HL-60 (cell line): ENCODE results near the gene TRPM1.

Source experiments
- DNase-seq, 2 experiments: peaks; one replicate each; pipeline ENCODE4 v3.0.0-alpha.2; 2010 to 2020; ENCODE audit warnings: low read depth in 1 of 2, low spot score in 1 of 2
- H3K27ac ChIP-seq: fragments of 250-450 bp; sonication (Bioruptor Pico); replicated peaks from 2 replicates; pipeline ENCODE4 v1.5.1; 2020; ENCODE audit warnings: mild to moderate bottlenecking, moderate library complexity
- H3K27me3 ChIP-seq: fragments of 250-450 bp; sonication (Bioruptor Pico); 2 replicates; pipeline ENCODE4 v1.5.1; 2021; ENCODE audit warnings: mild to moderate bottlenecking, moderate library complexity; ENCODE audit not compliant: insufficient read depth, poor library complexity, severe bottlenecking
- H3K4me3 ChIP-seq: replicated peaks from 2 replicates; pipeline ENCODE4 v1.5.1; 2011; ENCODE audit warnings: mild to moderate bottlenecking, control low read depth, low read length; ENCODE audit not compliant: insufficient read depth
- CTCF ChIP-seq: IDR thresholded peaks from one replicate; pipeline ENCODE4 v1.5.1; 2011; ENCODE audit warnings: low read length, control low read depth, inconsistent platforms; ENCODE audit not compliant: insufficient read depth
- GABPA ChIP-seq: IDR thresholded peaks from 2 replicates; pipeline ENCODE4 v1.6.1; 2012; ENCODE audit warnings: low read depth
- POLR2AphosphoS5 ChIP-seq: IDR thresholded peaks from 2 replicates; pipeline ENCODE4 v1.6.1; 2012; ENCODE audit warnings: low read depth
- REST ChIP-seq: IDR thresholded peaks from 2 replicates; pipeline ENCODE4 v1.6.1; 2012; ENCODE audit warnings: low read depth; ENCODE audit not compliant: insufficient replicate concordance
- SPI1 ChIP-seq: IDR thresholded peaks from 2 replicates; pipeline ENCODE4 v1.6.1; 2012; ENCODE audit warnings: low read depth, mild to moderate bottlenecking, borderline replicate concordance

Gene TRPM1

GRCh38 chr15:31037731-31038477 lies 63.6 kb downstream of the TRPM1 start:
- H3K27ac ChIP-seq = no peak overlapping the region
- H3K4me3 ChIP-seq = no peak overlapping the region
- DNase-seq = no peak
- no peaks in the 10 kb centered on the region for H3K27me3 ChIP-seq
- TF ChIP-seq REST (no peak), GABPA (no peak), SPI1 (no peak), CTCF (no peak), POLR2AphosphoS5 (no peak)

- H3K27ac ChIP-seq = no peak overlapping the region
- H3K27me3 ChIP-seq = no peaks in the 10 kb centered on the region
- DNase-seq = no peak
- no peak overlapping the region for H3K4me3 ChIP-seq
- TF ChIP-seq SPI1 (no peak), POLR2AphosphoS5 (no peak), GABPA (no peak), CTCF (no peak), REST (no peak)
These were observed 64.7 kb downstream of the TRPM1 start for GRCh38 chr15:31036783-31037182.

- TF ChIP-seq GABPA (no peak), REST (no peak), SPI1 (no peak), CTCF (no peak), POLR2AphosphoS5 (no peak)
- DNase-seq = no peak
- H3K27ac ChIP-seq = no peak overlapping the region
- H3K4me3 ChIP-seq = no peak overlapping the region
- no peaks in the 10 kb centered on the region for H3K27me3 ChIP-seq
These were observed 65.9 kb downstream of the TRPM1 start for GRCh38 chr15:31035610-31036009.
